Mesenchymal stem cell (in vitro differentiated cells and primary cell): ENCODE results near the gene B3GNT9.
A peak's percentile ranks its signal among the peaks of the same experiment; 100 is the strongest.

ENCODE experiments used
- DNase-seq: peaks from one replicate; pipeline ENCODE4 v3.0.0-alpha.2; 2013
- H2AFZ ChIP-seq: one replicate; pipeline ENCODE4 v1.6.1; 2013; ENCODE audit warnings: low read depth, mild to moderate bottlenecking, control low read depth, inconsistent platforms, low read length, moderate library complexity
- H2AK5ac ChIP-seq: 2 replicates; pipeline ENCODE4 v1.6.1; 2013; ENCODE audit warnings: low read length, moderate library complexity, mild to moderate bottlenecking, inconsistent platforms; ENCODE audit not compliant: severe bottlenecking
- H2BK120ac ChIP-seq: one replicate; pipeline ENCODE4 v1.6.1; 2013; ENCODE audit warnings: low read depth, mild to moderate bottlenecking, inconsistent platforms, low read length, moderate library complexity
- H2BK12ac ChIP-seq, 2 experiments: one replicate each; pipeline ENCODE4 v1.6.1; 2013; ENCODE audit warnings: inconsistent platforms in 2 of 2, low read length in 2 of 2, mild to moderate bottlenecking in 2 of 2, moderate library complexity in 2 of 2, control low read depth in 1 of 2
- H2BK15ac ChIP-seq: one replicate; pipeline ENCODE4 v1.6.1; 2013; ENCODE audit warnings: mild to moderate bottlenecking, low read depth, inconsistent platforms; ENCODE audit not compliant: poor library complexity, severe bottlenecking
- H2BK5ac ChIP-seq: 2 replicates; pipeline ENCODE4 v1.6.1; 2013; ENCODE audit warnings: low read depth, mild to moderate bottlenecking, low read length, control low read depth, inconsistent platforms; ENCODE audit not compliant: poor library complexity, severe bottlenecking
- H3K14ac ChIP-seq, 2 experiments: one replicate each; pipeline ENCODE4 v1.6.1; 2013; ENCODE audit warnings: inconsistent platforms in 2 of 2, low read length in 2 of 2, control low read depth in 1 of 2, mild to moderate bottlenecking in 1 of 2, moderate library complexity in 1 of 2
- H3K18ac ChIP-seq, 2 experiments: one replicate each; pipeline ENCODE4 v1.6.1; 2013; ENCODE audit warnings: inconsistent platforms in 2 of 2, low read length in 2 of 2, control low read depth in 1 of 2, low read depth in 1 of 2, mild to moderate bottlenecking in 1 of 2
- H3K23ac ChIP-seq, 2 experiments: one replicate each; pipeline ENCODE4 v1.6.1; 2013; ENCODE audit warnings: inconsistent platforms in 2 of 2, low read length in 2 of 2, mild to moderate bottlenecking in 2 of 2, moderate library complexity in 2 of 2, control low read depth in 1 of 2
- H3K27ac ChIP-seq: 2 replicates; pipeline ENCODE4 v1.5.1; 2013; ENCODE audit warnings: mild to moderate bottlenecking, moderate library complexity, low read length, control low read depth, inconsistent platforms; ENCODE audit not compliant: poor library complexity, severe bottlenecking
- H3K27me3 ChIP-seq, 2 experiments: 2 replicates each; pipeline versions ENCODE4 v1.6.1 to v1.7.0; 2013; ENCODE audit warnings: low read length in 2 of 2, mild to moderate bottlenecking in 2 of 2, moderate library complexity in 2 of 2, control low read depth in 1 of 2, inconsistent platforms in 1 of 2; ENCODE audit not compliant: control insufficient read depth in 1 of 2, insufficient read depth in 1 of 2
- H3K36me3 ChIP-seq, 2 experiments: 2 replicates each; pipeline versions ENCODE4 v1.6.1 to v1.7.0; 2013; ENCODE audit warnings: low read length in 2 of 2, control low read depth in 1 of 2, inconsistent platforms in 1 of 2, low read depth in 1 of 2, mild to moderate bottlenecking in 1 of 2; ENCODE audit not compliant: insufficient read depth in 2 of 2, control insufficient read depth in 1 of 2
- H3K4ac ChIP-seq, 2 experiments: one replicate each; pipeline ENCODE4 v1.6.1; 2013; ENCODE audit warnings: inconsistent platforms in 2 of 2, low read length in 2 of 2, mild to moderate bottlenecking in 2 of 2, moderate library complexity in 2 of 2, control low read depth in 1 of 2, low read depth in 1 of 2
- H3K4me1 ChIP-seq: 2 replicates; pipeline ENCODE4 v1.6.1; 2013; ENCODE audit warnings: low read depth, low read length, control low read depth; ENCODE audit not compliant: control insufficient read depth, insufficient read depth
- H3K4me2 ChIP-seq: 2 replicates; pipeline ENCODE4 v1.6.1; 2013; ENCODE audit warnings: low read length, mild to moderate bottlenecking, inconsistent platforms; ENCODE audit not compliant: poor library complexity, severe bottlenecking
- H3K4me3 ChIP-seq, 2 experiments: 2 replicates each; pipeline versions ENCODE4 v1.5.1 to v1.7.0; 2013; ENCODE audit warnings: low read length in 2 of 2, mild to moderate bottlenecking in 2 of 2, control low read depth in 1 of 2, low read depth in 1 of 2; ENCODE audit not compliant: insufficient read depth in 1 of 2
- H3K79me1 ChIP-seq: replicated peaks from 2 replicates; pipeline ENCODE4 v1.6.1; 2013; ENCODE audit warnings: mild to moderate bottlenecking, control low read depth, low read length, inconsistent platforms; ENCODE audit not compliant: poor library complexity, severe bottlenecking
- H3K9ac ChIP-seq: 2 replicates; pipeline ENCODE4 v1.7.0; 2013; ENCODE audit warnings: mild to moderate bottlenecking, low read length, moderate library complexity
- H3K9me3 ChIP-seq: 2 replicates; pipeline ENCODE4 v1.7.0; 2013; ENCODE audit warnings: mild to moderate bottlenecking, low read length; ENCODE audit not compliant: control insufficient read depth
- H4K8ac ChIP-seq: one replicate; pipeline ENCODE4 v1.6.1; 2013; ENCODE audit warnings: inconsistent platforms, mild to moderate bottlenecking, low read length, moderate library complexity
- H4K91ac ChIP-seq: one replicate; pipeline ENCODE4 v1.6.1; 2013; ENCODE audit warnings: mild to moderate bottlenecking, low read length, inconsistent platforms
- WGBS: methylation state at CpG from one replicate; pipeline ENCODE4 v1.1.7; 2013; ENCODE audit warnings: mixed read lengths; 5-methylcytosine and 5-hydroxymethylcytosine counted together

Gene B3GNT9

DNA sequence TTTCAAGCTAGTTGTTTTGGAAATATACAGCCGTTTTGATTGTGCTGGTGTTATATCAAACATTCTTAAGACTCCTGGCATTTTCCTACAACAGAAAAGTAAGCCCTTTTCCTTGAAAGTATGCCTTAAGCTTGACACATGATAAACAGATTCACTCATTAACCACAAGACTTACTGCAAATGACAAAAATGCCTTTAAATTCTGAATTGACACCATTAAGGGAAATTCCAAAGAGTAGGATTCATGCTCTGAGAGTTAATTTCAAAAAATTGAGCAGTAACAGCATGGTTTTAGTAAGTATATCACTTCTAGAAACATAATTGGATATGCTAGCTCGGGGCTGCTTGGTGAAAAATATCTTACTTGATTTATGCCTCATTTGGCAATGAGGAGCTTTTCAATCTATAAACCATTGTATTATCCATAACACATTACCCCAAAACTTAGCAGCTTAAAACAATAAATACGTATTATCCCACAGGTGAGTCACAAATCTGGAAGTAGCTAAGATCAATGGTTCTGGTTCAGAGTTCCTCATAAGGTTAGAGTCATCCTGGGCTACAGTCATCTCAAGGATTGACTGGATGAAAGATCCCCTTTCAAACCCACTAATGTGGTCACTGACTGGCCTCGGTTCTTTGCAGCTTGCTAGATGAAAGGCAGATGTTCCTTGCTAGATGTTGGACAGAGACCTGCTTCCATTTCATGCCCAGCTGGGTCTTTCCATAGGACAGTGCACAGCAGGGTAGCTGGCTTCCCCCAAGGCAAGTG is 49.3 kb downstream of the B3GNT9 start:
- peak overlapping the region; percentile 0 for H3K9ac ChIP-seq
- no peak overlapping the region for H2BK120ac ChIP-seq
- H2AK5ac ChIP-seq, result no peak overlapping the region
- no peak overlapping the region for H2BK5ac ChIP-seq
- no peak overlapping the region for H3K4me3 ChIP-seq
- H3K27ac ChIP-seq, result peak overlapping the region; percentile 40
- peaks cover 0 to 13% of the 10 kb centered on the region in 2 experiments for H3K36me3 ChIP-seq
- H3K4me2 ChIP-seq, result no peak overlapping the region
- H3K4me1 ChIP-seq, result peaks cover 1% of the 10 kb centered on the region
- H3K14ac ChIP-seq, result no peak overlapping the region
- H3K79me1 ChIP-seq, result peaks cover 5% of the 10 kb centered on the region
- no peak overlapping the region for H2BK12ac ChIP-seq
- no peaks in the 10 kb centered on the region for H3K27me3 ChIP-seq
- H3K23ac ChIP-seq, result no peak overlapping the region
- H3K4ac ChIP-seq, result no peak overlapping the region
- WGBS, result 65% methylated on average over 3 of the region's 4 CpGs
- no peak overlapping the region for H4K91ac ChIP-seq
- H3K18ac ChIP-seq, result no peak overlapping the region
- H3K9me3 ChIP-seq, result no peaks in the 10 kb centered on the region
- DNase-seq, result peak; percentile 44
- no peak overlapping the region for H4K8ac ChIP-seq
- no peak overlapping the region for H2BK15ac ChIP-seq
- no peak overlapping the region for H2AFZ ChIP-seq

DNA sequence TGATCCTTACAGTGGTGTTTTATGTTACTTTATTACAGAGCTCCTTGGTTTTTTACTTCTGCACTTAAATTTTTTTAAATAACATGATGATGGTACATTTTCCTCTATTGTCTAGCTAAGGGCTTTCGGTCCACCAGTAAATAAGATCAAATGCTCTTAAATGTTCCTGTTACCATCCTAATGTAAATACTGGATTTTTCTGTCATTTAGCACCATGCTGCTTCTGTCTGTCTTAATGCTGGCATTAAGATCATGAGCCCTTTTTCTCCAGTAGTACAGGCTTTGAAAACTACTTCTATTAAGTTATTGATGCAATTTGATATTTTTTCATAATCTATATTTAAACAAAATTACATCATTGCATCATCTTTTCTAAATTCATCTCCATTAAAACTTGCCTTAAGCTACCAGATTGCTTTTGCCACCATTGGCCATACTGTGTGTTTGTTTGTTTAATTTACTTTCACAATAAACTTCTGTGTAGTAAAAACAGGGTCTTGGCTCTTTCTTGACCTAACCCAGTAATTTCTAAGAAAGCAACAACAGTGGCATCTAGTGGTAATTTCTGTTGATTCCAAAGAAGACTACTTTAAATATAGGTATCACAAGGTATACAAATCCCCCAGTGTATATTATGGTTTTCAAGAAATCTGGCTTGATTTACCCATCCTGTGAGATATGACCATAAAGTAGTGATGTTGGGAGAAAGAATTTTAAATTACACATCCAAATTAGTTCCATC is 50.1 kb downstream of the B3GNT9 start:
- Histone ChIP-seq H3K14ac (no peak overlapping the region), H2BK120ac (no peak overlapping the region), H3K18ac (no peak overlapping the region), H2BK5ac (no peak overlapping the region), H3K4me2 (no peak overlapping the region), H2BK12ac (no peak overlapping the region), H3K27ac (peak overlapping the region; percentile 35), H2AK5ac (no peak overlapping the region), H3K9me3 (no peaks in the 10 kb centered on the region), H3K27me3 (no peaks in the 10 kb centered on the region), H4K8ac (no peak overlapping the region), H3K23ac (no peak overlapping the region), H3K4me1 (peaks cover 1% of the 10 kb centered on the region), H3K4me3 (no peak overlapping the region), H3K36me3 (peaks cover 3 to 13% of the 10 kb centered on the region in 2 experiments), H4K91ac (no peak overlapping the region), H3K4ac (no peak overlapping the region), H3K79me1 (peaks cover 8% of the 10 kb centered on the region), H2BK15ac (no peak overlapping the region), H2AFZ (no peak overlapping the region), H3K9ac (peak overlapping the region; percentile 0)
- 100% methylated on average over 1 of the region's 1 CpG for WGBS
- peak; percentile 67 for DNase-seq

DNA sequence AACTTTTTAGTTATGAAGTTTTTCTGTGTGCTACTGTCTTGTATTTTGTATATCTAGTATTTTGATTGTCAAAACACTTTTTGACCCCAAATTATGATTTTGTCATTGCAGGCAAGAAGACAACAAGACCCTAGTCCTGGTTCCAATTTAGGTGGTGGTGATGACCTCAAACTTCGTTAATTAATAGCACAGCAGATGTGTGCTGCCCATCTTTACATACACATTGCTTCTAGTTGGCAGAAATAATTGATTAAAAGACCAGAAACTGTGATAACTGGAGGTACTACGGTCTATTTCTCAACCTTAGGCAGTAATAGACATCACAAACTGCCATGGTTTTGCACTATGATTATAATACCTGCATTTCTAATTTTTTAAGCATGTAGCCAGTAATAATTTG is 52.2 kb downstream of the B3GNT9 start:
- no peak overlapping the region for H2BK120ac ChIP-seq
- H3K14ac ChIP-seq, result no peak overlapping the region
- H3K27me3 ChIP-seq, result no peaks in the 10 kb centered on the region
- H3K4ac ChIP-seq, result no peak overlapping the region
- no peak overlapping the region for H3K27ac ChIP-seq
- H3K4me2 ChIP-seq, result no peak overlapping the region
- peaks cover 12% of the 10 kb centered on the region for H3K79me1 ChIP-seq
- no peak overlapping the region for H2AFZ ChIP-seq
- peaks cover 1% of the 10 kb centered on the region for H3K4me1 ChIP-seq
- DNase-seq, result no peak
- H3K9ac ChIP-seq, result no peak overlapping the region
- no peak overlapping the region for H2BK5ac ChIP-seq
- no peak overlapping the region for H3K4me3 ChIP-seq
- no CpG with 5 or more reads among the region's 2 CpGs for WGBS
- H2AK5ac ChIP-seq, result no peak overlapping the region
- H3K9me3 ChIP-seq, result no peaks in the 10 kb centered on the region
- peaks cover 6 to 20% of the 10 kb centered on the region in 2 experiments for H3K36me3 ChIP-seq
- H4K8ac ChIP-seq, result no peak overlapping the region
- no peak overlapping the region for H3K18ac ChIP-seq
- no peak overlapping the region for H2BK12ac ChIP-seq
- H4K91ac ChIP-seq, result no peak overlapping the region
- H2BK15ac ChIP-seq, result no peak overlapping the region
- H3K23ac ChIP-seq, result no peak overlapping the region
